ENCODE results near the gene ANKRD60.

- TF ChIP-seq CTCF (IDR thresholded peaks at IDR 0.05) (no peak), POLR2A (IDR thresholded peaks at IDR 0.05) (no peak), EP300 (IDR thresholded peaks at IDR 0.05) (no peak)
Measured at GRCh38 chr20:58277107-58277506, 48.7 kb upstream of the ANKRD60 start.
